K562 (cell line): ENCODE data around the gene ISM1. TPM values are rescaled to one million over a fixed set of nuclear protein-coding genes. Genes with fewer than 3 reads are reported as not detected.

ENCODE experiments used
- ATAC-seq: fragments of 200-7000 bp; cut with Tn5 transposase; 3 replicates; pipeline ENCODE4 v1.9.1; 2020; ENCODE audit warnings: moderate library complexity
- BruUV-seq: library from RNA; stranded (reverse); fragments of 400-500 nt; replicated peaks from 2 replicates; lab custom pipeline; 2021; lab: Mats Ljungman, UMichigan
- CTCF ChIA-PET: fragments of 300-600 bp; formaldehyde crosslinking; extraction: SDS; loops from one replicate; lab custom pipeline; 2021; ENCODE audit warnings: low intra/inter-chr PET ratio; lab: Yijun Ruan, JAX
- POLR2A ChIA-PET: fragments of 300-600, 350-650 bp; sonication (Branson Sonifier 250); formaldehyde crosslinking; extraction: SDS; loops from one replicate; lab custom pipeline; 2021; ENCODE audit warnings: antibody characterized with exemption, inconsistent platforms; lab: Yijun Ruan, JAX
- DNase-seq, 4 experiments: peaks; one replicate each; pipeline versions ENCODE4 v3.0.0 to v3.0.0-alpha.2; 2011 to 2018; ENCODE audit warnings: low spot score in 3 of 4, mixed read lengths in 3 of 4; ENCODE audit errors: extremely low read depth in 1 of 4
- FAIRE-seq: peaks from 2 replicates; lab custom pipeline; 2011; peaks lifted over from hg19 to GRCh38; lab: Jason Lieb, UNC
- H2AFZ ChIP-seq: 2 replicates; pipeline ENCODE4 v1.6.0; 2011; ENCODE audit warnings: low read depth, low read length, control low read depth, inconsistent platforms
- H3K27ac ChIP-seq: fragments of 200-600 bp; 3 replicates; pipeline ENCODE4 v1.8.0; 2011; ENCODE audit warnings: low read depth, mild to moderate bottlenecking, control low read depth, inconsistent platforms, low read length, moderate library complexity, mixed read lengths; ENCODE audit errors: extremely low read depth
- H3K27me3 ChIP-seq, 2 experiments: fragments of 300-600 bp in 1 of 2; 2 replicates in 1 of 2; 3 replicates in 1 of 2; pipeline versions ENCODE4 v1.6.0 to v1.8.0; 2011; ENCODE audit warnings: inconsistent platforms in 2 of 2, low read length in 2 of 2, mild to moderate bottlenecking in 1 of 2, mixed read lengths in 1 of 2, moderate library complexity in 1 of 2; ENCODE audit not compliant: control insufficient read depth in 2 of 2, insufficient read depth in 2 of 2
- H3K36me3 ChIP-seq: fragments of 300-600 bp; 3 replicates; pipeline ENCODE4 v1.8.0; 2011; ENCODE audit warnings: mild to moderate bottlenecking, low read length, inconsistent platforms; ENCODE audit not compliant: control insufficient read depth, insufficient read depth
- H3K4me1 ChIP-seq, 2 experiments: fragments of 200-600 bp in 1 of 2; replicated peaks in 1 of 2; 2 replicates in 1 of 2; 3 replicates in 1 of 2; pipeline versions ENCODE4 v1.5.1 to v1.8.0; 2011; ENCODE audit warnings: inconsistent platforms in 2 of 2, low read length in 2 of 2, mild to moderate bottlenecking in 1 of 2, mixed read lengths in 1 of 2, moderate library complexity in 1 of 2; ENCODE audit not compliant: control insufficient read depth in 2 of 2, insufficient read depth in 2 of 2
- H3K4me2 ChIP-seq: 2 replicates; pipeline ENCODE4 v1.6.1; 2011; ENCODE audit warnings: low read length, control low read depth, inconsistent platforms, mixed read lengths; ENCODE audit not compliant: insufficient read depth
- H3K4me3 ChIP-seq: fragments of 200-600 bp; sonication (generic), shearing (Covaris generic); 2 replicates; pipeline ENCODE4 v1.5.1; 2016; ENCODE audit warnings: control low read depth, inconsistent platforms
- H3K79me2 ChIP-seq: fragments of 200-600 bp; 3 replicates; pipeline ENCODE4 v1.8.0; 2011; ENCODE audit warnings: low read length, inconsistent platforms; ENCODE audit not compliant: control insufficient read depth, insufficient read depth
- H3K9ac ChIP-seq, 2 experiments: 2 replicates each; pipeline versions ENCODE4 v1.6.0 to v1.6.1; 2011; ENCODE audit warnings: low read depth in 2 of 2, low read length in 2 of 2, control low read depth in 1 of 2, inconsistent platforms in 1 of 2, mild to moderate bottlenecking in 1 of 2, mixed read lengths in 1 of 2; ENCODE audit not compliant: insufficient read depth in 1 of 2
- H3K9me1 ChIP-seq: one replicate; pipeline ENCODE4 v1.6.0; 2011; ENCODE audit warnings: inconsistent platforms, mild to moderate bottlenecking, low read length, moderate library complexity; ENCODE audit not compliant: control insufficient read depth, insufficient read depth
- H3K9me3 ChIP-seq: replicated peaks from 2 replicates; pipeline ENCODE4 v1.5.1; 2011; ENCODE audit warnings: low read depth, low read length, inconsistent platforms; ENCODE audit not compliant: control insufficient read depth, insufficient read depth
- H4K20me1 ChIP-seq: replicated peaks from 2 replicates; pipeline ENCODE4 v1.6.1; 2011; ENCODE audit warnings: low read length, inconsistent platforms, mixed read lengths; ENCODE audit not compliant: control insufficient read depth, insufficient read depth
- GABPA ChIP-seq: fragments of 200-800 bp; sonication (Bioruptor generic); conservative IDR thresholded peaks from 2 replicates; pipeline ENCODE4 v1.6.1; 2016; ENCODE audit warnings: low read depth, missing genetic modification characterization, missing compliant biosample characterization
- KLF13 ChIP-seq: fragments of 450-650 bp; IDR thresholded peaks from 2 replicates; pipeline ENCODE4 v1.6.1; 2016; ENCODE audit warnings: missing genetic modification characterization, low read depth, mild to moderate bottlenecking, missing compliant biosample characterization, moderate library complexity, borderline replicate concordance
- MEIS2 ChIP-seq: fragments of 450-650 bp; IDR thresholded peaks from 2 replicates; pipeline ENCODE4 v1.6.1; 2014; ENCODE audit warnings: mild to moderate bottlenecking; ENCODE audit not compliant: partially characterized antibody
- NFE2L1 ChIP-seq: fragments of 450-650 bp; IDR thresholded peaks from 2 replicates; pipeline ENCODE4 v1.6.1; 2016; ENCODE audit warnings: missing genetic modification characterization, low read depth, mild to moderate bottlenecking, missing compliant biosample characterization, moderate library complexity, borderline replicate concordance
- SMAD4 ChIP-seq: fragments of 250-450 bp; sonication (Bioruptor Pico); conservative IDR thresholded peaks from 2 replicates; pipeline ENCODE4 v1.8.0; 2021; ENCODE audit warnings: inconsistent platforms, mild to moderate bottlenecking, moderate library complexity
- TEAD4 ChIP-seq, 2 experiments: sonication (generic) in 1 of 2; formaldehyde crosslinking in 1 of 2; IDR thresholded peaks; 2 replicates each; pipeline versions ENCODE4 v1.6.1 to v1.8.0; 2012 to 2022; ENCODE audit warnings: borderline replicate concordance in 1 of 2, inconsistent platforms in 1 of 2, low read length in 1 of 2, mild to moderate bottlenecking in 1 of 2, missing genetic modification reagents in 1 of 2
- TGIF2 ChIP-seq: sonication (generic); formaldehyde crosslinking; IDR thresholded peaks from 2 replicates; pipeline ENCODE4 v1.8.1; 2022; ENCODE audit warnings: mild to moderate bottlenecking, missing genetic modification reagents, moderate library complexity
- ZNF507 ChIP-seq: conservative IDR thresholded peaks from 2 replicates; pipeline ENCODE4 v1.6.1; 2017; ENCODE audit warnings: missing genetic modification characterization, missing compliant biosample characterization
- WGBS: fragments of 100-300 bp; shearing (Covaris generic); methylation state at CpG from one replicate; pipeline ENCODE4 v1.1.6; 2016; ENCODE audit warnings: low coverage, mixed read lengths; ENCODE audit not compliant: insufficient coverage; ENCODE audit errors: missing lambda C conversion rate; 5-methylcytosine and 5-hydroxymethylcytosine counted together
- in situ Hi-C: fragments of 300-500 bp; cut with MboI; formaldehyde crosslinking; loops from 4 replicates; pipeline ENCODE4 v1.15.0; 2018; ENCODE audit warnings: inconsistent platforms, mixed read lengths
- intact Hi-C: fragments of 100-400 bp; cut with micrococcal nuclease; formaldehyde crosslinking; loops from 2 replicates; pipeline ENCODE4 v1.14.2; 2022
- polyA plus RNA-seq, 8 experiments: library from polyadenylated mRNA; depleted of rRNA in 4 of 8; stranded (reverse) in 5 of 8; unstranded in 3 of 8; fragments of >200 nt; fragmentation: Nextera tagmentation in 2 of 8; fragmentation: Illumina TruSeq in 1 of 8; extraction: Ambion mirVana in 2 of 8; extraction: Trizol in 1 of 8; gene quantifications; 2 replicates each; pipeline versions ENCODE4 v1.2.1 to v1.2.3, GENCODE V29; 2011 to 2014; ENCODE audit warnings: inconsistent platforms in 1 of 8, missing spikeins in 1 of 8
- total RNA-seq, 7 experiments: library from RNA; depleted of rRNA in 6 of 7; stranded (reverse); fragments of >200 nt in 6 of 7; fragmentation: Illumina TruSeq in 2 of 7; extraction: Trizol in 2 of 7; gene quantifications; 2 replicates each; pipeline versions ENCODE4 v1.2.1 to v1.2.3, GENCODE V29; 2011 to 2021; ENCODE audit warnings: low replicate concordance in 1 of 7
- TF ChIP-seq, protein P1 (sequence below): sonication (generic); formaldehyde crosslinking; IDR thresholded peaks from 2 replicates; pipeline ENCODE4 v1.5.0; 2020; ENCODE audit warnings: missing genetic modification reagents

The ISM1 gene
- total and polyA plus RNA-seq, 9 of the 15 experiments (the other 6 are each of a cell fraction or from before 2014, with no cell fraction given), result not detected

GRCh38 chr20:13288357-13288756 lies 67.3 kb downstream of the ISM1 start:
- ATAC-seq, result no peak
- Histone ChIP-seq H3K4me2 (no peak overlapping the region), H3K27me3 (peaks cover 0 to 10% of the 10 kb centered on the region in 2 experiments; a peak in 2 of 5 replicates), H4K20me1 (no peaks in the 10 kb centered on the region), H3K4me3 (no peak overlapping the region), H3K36me3 (no peaks in the 10 kb centered on the region), H3K27ac (no peak overlapping the region), H3K9me1 (no peaks in the 10 kb centered on the region), H3K9me3 (no peaks in the 10 kb centered on the region), H2AFZ (no peak overlapping the region), H3K79me2 (no peaks in the 10 kb centered on the region), H3K9ac (no peak overlapping the region), H3K4me1 (no peaks in the 10 kb centered on the region)
- BruUV-seq, result no TSS peak
- TF ChIP-seq TEAD4 (IDR thresholded peaks at IDR 0.05; ENCODE audit: low read length), result no peak
- no peak for TF ChIP-seq TEAD4 (CRISPR knock-in tag; IDR thresholded peaks at IDR 0.05; ENCODE audit: borderline replicate concordance)
- TF ChIP-seq MEIS2, result no peak
- TF ChIP-seq NFE2L1 (tag), result no peak
- no peak for TF ChIP-seq ZNF507 (tag)
- no peak for TF ChIP-seq SMAD4 (CRISPR knock-in tag)
- no peak for TF ChIP-seq KLF13
- TF ChIP-seq, protein P1, sequence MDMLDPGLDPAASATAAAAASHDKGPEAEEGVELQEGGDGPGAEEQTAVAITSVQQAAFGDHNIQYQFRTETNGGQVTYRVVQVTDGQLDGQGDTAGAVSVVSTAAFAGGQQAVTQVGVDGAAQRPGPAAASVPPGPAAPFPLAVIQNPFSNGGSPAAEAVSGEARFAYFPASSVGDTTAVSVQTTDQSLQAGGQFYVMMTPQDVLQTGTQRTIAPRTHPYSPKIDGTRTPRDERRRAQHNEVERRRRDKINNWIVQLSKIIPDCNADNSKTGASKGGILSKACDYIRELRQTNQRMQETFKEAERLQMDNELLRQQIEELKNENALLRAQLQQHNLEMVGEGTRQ (CRISPR knock-in tag), result no peak
- no peak for TF ChIP-seq GABPA (tag)
- no peak for TF ChIP-seq TGIF2
- intact Hi-C loops, result no loop called here
- no peak for DNase-seq
- in situ Hi-C loops, result no loop called here
- ChIA-PET POLR2A (no interaction called here), CTCF (no interaction called here)
- WGBS, result 1% methylated on average over 11 of the region's 12 CpGs
- FAIRE-seq, result no peak
